Activated T-cell treated with anti-CD3 and anti-CD28 coated beads, Interleukin-2, amount 50 U/mL, for 72 hours (primary cell): ENCODE results near the gene TRPM4. TPM values are rescaled to one million over a fixed set of nuclear protein-coding genes. Genes with fewer than 3 reads are reported as not detected.

ENCODE experiments used
- ATAC-seq, 2 donors: fragments of 150-1000 bp; cut with Tn5 transposase; replicated peaks in 1 of 2; 2 replicates each; pipeline ENCODE4 v1.10.0; 2021; ENCODE audit warnings: moderate library complexity in 2 of 2, mild to moderate bottlenecking in 1 of 2
- DNase-seq, 2 donors: peaks; one replicate each; pipeline ENCODE4 v3.0.0; 2021 to 2022; ENCODE audit warnings: mixed read lengths in 1 of 2
- H3K27ac Mint-ChIP-seq: one replicate; pipeline ENCODE4 v1.8.0; 2022; ENCODE audit warnings: mild to moderate bottlenecking, moderate library complexity, mixed read lengths
- H3K27me3 Mint-ChIP-seq: one replicate; pipeline ENCODE4 v1.8.0; 2022; ENCODE audit warnings: low read depth, mixed read lengths
- H3K36me3 Mint-ChIP-seq, 2 donors: one replicate each; pipeline ENCODE4 v1.8.0; 2022; ENCODE audit warnings: mixed read lengths in 2 of 2, mild to moderate bottlenecking in 1 of 2; ENCODE audit not compliant: insufficient read depth in 2 of 2
- H3K4me1 Mint-ChIP-seq: one replicate; pipeline ENCODE4 v1.8.0; 2022; ENCODE audit warnings: low read depth, mixed read lengths
- H3K4me3 Mint-ChIP-seq, 2 donors: one replicate each; pipeline ENCODE4 v1.8.0; 2022; ENCODE audit warnings: mild to moderate bottlenecking in 2 of 2, mixed read lengths in 2 of 2, moderate library complexity in 2 of 2
- H3K9me3 Mint-ChIP-seq, 2 donors: one replicate each; pipeline ENCODE4 v1.8.0; 2022; ENCODE audit warnings: mixed read lengths in 2 of 2
- total RNA-seq, 2 donors: library from RNA; stranded (reverse); gene quantifications; one replicate each; pipeline ENCODE4 v1.2.3, GENCODE V29; 2022

The TRPM4 gene
- total RNA-seq, 2 donors from 2014 or later = 0.96 to 1.5 TPM

- no peaks in the 10 kb centered on the region for H3K36me3 Mint-ChIP-seq
- no peaks in the 10 kb centered on the region for H3K27me3 Mint-ChIP-seq
- H3K4me1 Mint-ChIP-seq = no peaks in the 10 kb centered on the region
- H3K4me3 Mint-ChIP-seq = no peak overlapping the region
- no peak for DNase-seq
- H3K27ac Mint-ChIP-seq = no peak overlapping the region
- no peaks in the 10 kb centered on the region for H3K9me3 Mint-ChIP-seq
- no peak for ATAC-seq
Observed at GRCh38 chr19:49244256-49244655, 86.7 kb downstream of the TRPM4 start.

GRCh38 chr19:49247676-49248075 lies 90.1 kb downstream of the TRPM4 start:
- H3K27ac Mint-ChIP-seq = no peak overlapping the region
- no peak overlapping the region for H3K4me3 Mint-ChIP-seq
- DNase-seq (no peak), ATAC-seq (no peak)
- peaks cover 4% of the 10 kb centered on the region for H3K27me3 Mint-ChIP-seq
- no peaks in the 10 kb centered on the region for H3K36me3 Mint-ChIP-seq
- no peaks in the 10 kb centered on the region for H3K9me3 Mint-ChIP-seq
- H3K4me1 Mint-ChIP-seq = no peaks in the 10 kb centered on the region

- DNase-seq (no peak), ATAC-seq (no peak)
- H3K27ac Mint-ChIP-seq = no peak overlapping the region
- H3K36me3 Mint-ChIP-seq = no peaks in the 10 kb centered on the region
- no peaks in the 10 kb centered on the region for H3K9me3 Mint-ChIP-seq
- no peaks in the 10 kb centered on the region for H3K4me1 Mint-ChIP-seq
- no peak overlapping the region for H3K4me3 Mint-ChIP-seq
- peaks cover 9% of the 10 kb centered on the region for H3K27me3 Mint-ChIP-seq
Observed at GRCh38 chr19:49249933-49250332, 92.3 kb downstream of the TRPM4 start.

- Mint-ChIP-seq H3K36me3 (peaks cover 5 to 7% of the 10 kb centered on the region in 2 donors), H3K9me3 (peaks cover 3 to 9% of the 10 kb centered on the region in 2 donors), H3K27ac (no peak overlapping the region), H3K4me1 (no peaks in the 10 kb centered on the region), H3K27me3 (peaks cover 16% of the 10 kb centered on the region), H3K4me3 (no peak overlapping the region)
- no peak for ATAC-seq
- DNase-seq = no peak
Observed at GRCh38 chr19:49255674-49256073, 98.1 kb downstream of the TRPM4 start.

- no peak for DNase-seq
- H3K36me3 Mint-ChIP-seq = peaks cover 5 to 11% of the 10 kb centered on the region in 2 donors
- H3K9me3 Mint-ChIP-seq = peaks cover 6 to 9% of the 10 kb centered on the region in 2 donors
- peaks cover 18% of the 10 kb centered on the region for H3K27me3 Mint-ChIP-seq
- H3K4me1 Mint-ChIP-seq = no peaks in the 10 kb centered on the region
- no peak overlapping the region for H3K4me3 Mint-ChIP-seq
- no peak for ATAC-seq
- H3K27ac Mint-ChIP-seq = no peak overlapping the region
Observed at GRCh38 chr19:49256691-49257090, 99.1 kb downstream of the TRPM4 start.

Other genes starting within 250 kb of the TRPM4 start
- gene DHDH, start 224.1 kb upstream of the TRPM4 start, total RNA-seq = 1 to 10 TPM; 3.2 to 3.6 TPM
- 100 to 1,000 TPM; 318 to 448 TPM for gene BAX, start 202.9 kb upstream of the TRPM4 start, total RNA-seq
- 100 to 1,000 TPM; 681 to 811 TPM for gene FTL, start 192.5 kb upstream of the TRPM4 start, total RNA-seq
- gene GYS1, start 164.5 kb upstream of the TRPM4 start, total RNA-seq = 10 to 100 TPM; 25.9 to 29.4 TPM
- 10 to 100 TPM; 83.4 to 92.5 TPM for gene RUVBL2, start 163.9 kb upstream of the TRPM4 start, total RNA-seq
- not detected for gene LHB, start 140.7 kb upstream of the TRPM4 start, total RNA-seq
- not detected for gene CGB3, start 133.5 kb upstream of the TRPM4 start, total RNA-seq
- gene CGB2, start 125.9 kb upstream of the TRPM4 start, total RNA-seq = 1 to 10 TPM in 1 of 2 donors, not detected in 1; 1.4 TPM
- gene CGB1, start 120.9 kb upstream of the TRPM4 start, total RNA-seq = not detected
- not detected for gene CGB5, start 113.9 kb upstream of the TRPM4 start, total RNA-seq
- gene CGB8, start 108.7 kb upstream of the TRPM4 start, total RNA-seq = not detected
- gene CGB7, start 100.0 kb upstream of the TRPM4 start, total RNA-seq = not detected
- not detected for gene NTF4, start 93.0 kb upstream of the TRPM4 start, total RNA-seq
- gene KCNA7, start 85.1 kb upstream of the TRPM4 start, total RNA-seq = not detected
- 100 to 1,000 TPM; 165 to 175 TPM for gene SNRNP70, start 72.3 kb upstream of the TRPM4 start, total RNA-seq
- 1 to 10 TPM; 5.1 to 7.7 TPM for gene LIN7B, start 43.4 kb upstream of the TRPM4 start, total RNA-seq
- 1 to 10 TPM; 2.2 to 2.9 TPM for gene C19orf73, start 38.6 kb upstream of the TRPM4 start, total RNA-seq
- 1 to 10 TPM; 6.2 to 9.0 TPM for gene PPFIA3, start 38.2 kb upstream of the TRPM4 start, total RNA-seq
- not detected for gene HRC, start 2.4 kb upstream of the TRPM4 start, total RNA-seq
- gene SLC6A16, start 167.4 kb downstream of the TRPM4 start, total RNA-seq = 1 to 10 TPM; 2.0 to 3.0 TPM
- gene CD37, start 177.6 kb downstream of the TRPM4 start, total RNA-seq = 100 to 1,000 TPM; 248 to 262 TPM
- gene TEAD2, start 204.6 kb downstream of the TRPM4 start, total RNA-seq = not detected
- gene DKKL1, start 206.1 kb downstream of the TRPM4 start, total RNA-seq = not detected
- gene KASH5, start 230.5 kb downstream of the TRPM4 start, total RNA-seq = 1 to 10 TPM; 1.6 to 3.0 TPM